Stimulated activated CD4-positive, alpha-beta T cell treated with anti-CD3 and anti-CD28 coated beads, TNF-alpha, amount 100 ng/mL, for 4 hours (primary cell): ENCODE data around the gene IFNA5.

Experiments used
- DNase-seq, 3 experiments: peaks; one replicate each; pipeline ENCODE4 v3.0.0-alpha.2; 2020; ENCODE audit warnings: low read depth in 3 of 3

IFNA5 gene

DNA sequence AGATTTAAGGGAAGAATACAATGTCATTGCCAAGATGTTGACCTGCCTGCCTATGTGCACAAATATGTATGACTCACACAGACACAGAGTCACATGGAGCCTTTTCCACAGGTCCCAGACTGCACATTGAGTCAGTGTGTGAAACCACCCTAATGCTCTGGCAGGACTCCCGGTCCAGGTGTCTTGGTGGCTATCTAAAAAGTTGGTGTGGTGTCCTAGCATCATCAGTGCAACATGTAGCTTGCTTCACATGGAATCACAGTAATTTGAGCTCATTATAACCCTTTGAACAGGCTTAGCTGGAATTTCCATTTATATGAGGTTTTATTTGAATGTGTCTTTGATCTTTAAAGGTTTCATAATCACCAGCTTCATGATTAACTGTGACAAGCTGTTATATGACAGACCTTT lies 10.7 kb downstream of the IFNA5 start:
- DNase-seq: no peak

GRCh38 chr9:21289848-21290247 lies 15.3 kb downstream of the IFNA5 start:
- DNase-seq: no peak

DNA sequence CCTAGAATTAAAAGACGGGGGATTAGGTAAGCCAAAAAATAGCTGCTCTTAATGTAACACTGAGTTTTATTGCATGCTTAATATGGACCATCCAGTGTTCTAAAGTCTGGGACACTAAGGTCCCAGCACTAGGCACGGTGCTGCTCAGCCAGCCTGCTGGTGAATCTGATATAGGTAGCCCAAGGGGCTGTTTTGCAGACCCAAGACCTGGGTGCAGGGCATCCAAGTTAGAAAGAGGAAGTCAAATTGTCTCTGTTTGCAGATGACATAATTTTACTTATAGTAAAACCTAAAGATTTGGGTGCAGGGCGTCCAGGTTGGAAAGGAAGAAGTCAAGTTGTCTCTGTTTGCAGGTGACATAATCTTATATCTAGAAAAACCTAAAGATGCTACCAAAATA lies 17.8 kb downstream of the IFNA5 start:
- no peak for DNase-seq

DNA sequence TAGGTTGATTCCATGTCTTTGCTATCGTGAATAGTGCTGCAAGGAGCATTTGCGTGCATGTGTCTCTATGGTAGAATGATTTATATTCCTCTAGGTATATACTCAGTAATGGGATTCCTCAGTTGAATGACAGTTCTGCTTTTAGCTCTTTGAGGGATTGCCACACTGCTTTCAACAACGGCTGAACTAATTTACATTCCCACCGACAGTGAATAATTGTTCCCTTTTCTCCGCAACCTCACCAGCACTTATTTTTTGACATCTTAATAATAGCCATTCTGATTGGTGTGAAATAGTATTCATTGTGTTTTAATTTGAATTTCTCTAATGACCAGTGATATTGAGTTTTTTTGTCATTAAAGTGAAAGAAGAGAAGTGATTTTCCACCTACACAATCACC lies 18.5 kb downstream of the IFNA5 start:
- no peak for DNase-seq

DNA sequence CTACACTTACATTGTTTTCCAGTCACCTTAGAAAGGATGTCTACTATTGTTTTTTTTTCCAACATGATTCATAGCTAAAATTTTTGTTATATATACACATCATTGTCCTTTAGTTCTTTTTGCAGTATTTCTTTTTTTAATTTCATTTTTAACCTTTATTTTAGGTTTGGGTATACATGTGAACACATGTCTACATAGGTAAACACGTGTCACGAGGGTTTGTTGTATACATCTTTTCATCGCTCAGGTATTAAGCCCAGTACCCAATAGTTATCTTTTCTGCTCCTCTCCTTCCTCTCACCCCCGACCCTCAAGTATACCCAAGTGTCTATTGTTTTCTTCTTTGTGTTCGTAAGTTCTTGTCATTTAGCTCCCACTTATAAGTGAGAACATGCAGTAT lies 19.0 kb downstream of the IFNA5 start:
- DNase-seq: no peak

DNA sequence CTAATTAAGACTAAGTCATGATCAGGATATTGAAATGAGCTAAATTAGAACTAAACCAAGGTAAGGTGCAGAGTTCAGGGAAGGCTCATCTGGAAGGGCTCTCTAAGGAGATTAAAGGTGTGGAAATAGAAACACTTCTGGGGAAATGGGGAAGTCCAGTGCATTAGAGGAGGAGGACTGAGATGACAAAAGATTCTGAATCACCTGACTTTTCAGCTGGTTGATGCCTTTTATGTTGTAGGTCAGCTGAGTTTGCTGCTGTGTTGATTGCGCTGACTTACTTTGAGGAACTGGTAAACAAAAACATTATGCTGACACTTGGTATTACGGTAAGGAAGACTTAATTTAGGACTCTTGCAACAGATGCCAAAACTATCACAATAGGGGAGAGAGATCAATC lies 23.8 kb downstream of the IFNA5 start:
- DNase-seq: no peak

DNA sequence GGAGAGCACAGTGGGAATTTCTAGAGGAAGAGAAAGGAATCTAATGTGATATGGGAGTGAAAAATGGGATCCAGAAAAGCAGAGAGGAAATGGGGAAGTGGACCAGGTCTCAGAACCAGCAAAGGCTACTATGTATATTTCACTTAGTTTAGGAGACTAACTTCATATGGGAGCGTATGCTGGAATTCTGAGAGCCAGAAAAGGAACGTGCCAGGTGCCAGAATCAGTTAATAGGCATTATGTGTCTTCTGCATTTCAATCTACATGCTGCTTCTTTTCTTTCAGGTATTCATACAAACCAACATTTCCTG lies 36.8 kb downstream of the IFNA5 start:
- no peak for DNase-seq

GRCh38 chr9:21267485-21268346 lies 37.4 kb downstream of the IFNA5 start:
- DNase-seq: no peak

GRCh38 chr9:21266733-21267484 lies 38.2 kb downstream of the IFNA5 start:
- no peak for DNase-seq

DNA sequence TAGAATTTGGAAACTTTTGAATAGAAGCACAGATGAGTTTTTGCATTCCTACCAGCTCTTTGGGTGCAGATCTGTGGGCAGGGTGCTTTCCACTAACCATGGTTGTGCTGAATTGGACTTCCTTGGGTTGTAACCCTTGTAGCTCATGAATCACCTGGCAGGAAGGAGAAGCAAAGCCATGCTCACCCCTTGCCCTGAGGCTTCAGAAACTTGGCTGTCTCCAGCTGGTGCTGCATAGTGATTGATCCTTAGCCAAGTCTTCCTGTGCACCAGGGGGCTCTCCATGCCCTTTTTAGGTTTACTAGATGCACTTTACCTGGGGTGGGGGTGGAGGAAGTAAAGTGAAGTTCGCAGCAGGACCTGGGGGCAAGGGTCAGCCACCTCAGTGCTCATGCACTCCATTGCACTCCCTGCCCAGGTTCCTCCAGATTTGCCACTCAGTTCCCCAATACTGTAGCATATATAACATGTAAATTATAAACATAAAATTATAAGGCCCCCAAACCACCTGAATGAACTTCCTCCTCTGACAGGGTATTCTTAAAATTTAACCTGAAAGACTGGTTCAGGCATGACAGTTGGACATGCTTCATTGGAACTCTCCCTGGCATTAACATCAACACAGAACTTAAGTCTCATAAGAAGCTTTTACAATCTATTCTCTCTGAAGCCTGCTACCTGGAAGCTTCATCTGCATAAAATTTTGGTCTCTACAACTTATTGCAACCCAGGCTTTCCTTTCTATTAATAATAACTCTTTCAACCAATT lies 39.5 kb downstream of the IFNA5 start:
- DNase-seq: no peak

DNA sequence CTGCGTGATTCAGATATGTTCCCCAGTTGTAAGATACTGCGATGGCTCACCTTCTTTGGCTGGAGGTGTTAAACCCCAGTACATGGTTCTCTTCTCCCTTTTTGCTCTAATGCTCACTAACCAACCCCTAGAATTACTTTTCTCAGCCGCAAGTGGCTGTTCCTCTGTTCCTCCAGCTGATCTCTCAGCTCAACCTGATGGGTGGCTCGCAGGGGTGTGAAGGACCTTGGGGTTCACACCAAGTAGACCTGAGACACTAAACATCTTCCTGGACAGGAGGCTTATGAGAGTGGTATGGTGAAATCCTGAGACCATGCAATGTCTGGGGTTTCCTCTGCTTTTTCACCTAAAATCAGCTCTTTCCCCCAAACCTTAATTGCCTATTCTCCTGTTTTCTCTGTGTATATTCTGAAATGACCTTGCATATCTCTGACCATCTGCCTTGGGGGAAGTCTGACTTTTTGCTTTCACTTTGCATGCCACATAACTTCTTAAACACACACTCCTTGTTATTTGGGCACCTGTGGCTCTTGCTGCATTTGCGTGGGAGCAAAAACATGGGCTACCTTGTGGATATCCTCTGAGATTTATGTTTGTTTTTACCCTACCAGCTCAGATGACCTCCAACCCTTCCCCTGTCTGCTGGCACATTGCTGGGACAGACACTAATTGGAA lies 49.4 kb downstream of the IFNA5 start:
- no peak for DNase-seq
